IMR-90 (cell line): Measurements from ENCODE around the gene PARD3. TPM values are rescaled to one million over a fixed set of nuclear protein-coding genes. Genes with fewer than 3 reads are reported as not detected.

Experiments used
- ATAC-seq: fragments of 200-7000 bp; cut with Tn5 transposase; 2 replicates; pipeline ENCODE4 v1.9.1; 2020; ENCODE audit warnings: low read depth, mild to moderate bottlenecking, moderate library complexity
- BruUV-seq: library from RNA; stranded (reverse); fragments of 400-500 nt; replicated peaks from 2 replicates; lab custom pipeline; 2021; lab: Mats Ljungman, UMichigan
- CTCF ChIA-PET: fragments of 300-600 bp; formaldehyde crosslinking; extraction: SDS; loops from one replicate; lab custom pipeline; 2021; ENCODE audit warnings: antibody characterized with exemption; lab: Yijun Ruan, JAX
- POLR2A ChIA-PET: fragments of 300-600 bp; sonication (Branson Sonifier 250); formaldehyde crosslinking; loops from one replicate; lab custom pipeline; 2022; ENCODE audit warnings: antibody characterized with exemption; ENCODE audit not compliant: unreplicated experiment; lab: Charles Lee
- DNase-seq: peaks from one replicate; pipeline ENCODE4 v3.0.0; 2013
- H2AFZ ChIP-seq: replicated peaks from 2 replicates; pipeline ENCODE3; 2013; ENCODE audit warnings: low read length, mild to moderate bottlenecking; ENCODE audit not compliant: poor library complexity
- H2AK5ac ChIP-seq: 2 replicates; pipeline ENCODE4 v1.6.1; 2013; ENCODE audit warnings: low read depth, low read length, inconsistent platforms
- H2AK9ac ChIP-seq: replicated peaks from 2 replicates; pipeline ENCODE3; 2013; ENCODE audit warnings: mild to moderate bottlenecking, low read depth, low read length, moderate library complexity; ENCODE audit not compliant: poor library complexity
- H2BK120ac ChIP-seq: 2 replicates; pipeline ENCODE4 v1.6.1; 2013; ENCODE audit warnings: low read depth, low read length, inconsistent platforms
- H2BK15ac ChIP-seq: 3 replicates; pipeline ENCODE4 v1.6.1; 2013; ENCODE audit warnings: low read depth, low read length, inconsistent platforms
- H2BK20ac ChIP-seq: 2 replicates; pipeline ENCODE4 v1.6.1; 2013; ENCODE audit warnings: low read depth, mild to moderate bottlenecking, inconsistent platforms, low read length, moderate library complexity
- H2BK5ac ChIP-seq: 2 replicates; pipeline ENCODE4 v1.6.1; 2013; ENCODE audit warnings: mild to moderate bottlenecking, low read depth, low read length, inconsistent platforms; ENCODE audit not compliant: poor library complexity, severe bottlenecking
- H3K14ac ChIP-seq: replicated peaks from 2 replicates; pipeline ENCODE4 v1.6.1; 2013; ENCODE audit warnings: low read depth, low read length, inconsistent platforms
- H3K18ac ChIP-seq: 2 replicates; pipeline ENCODE4 v1.6.1; 2013; ENCODE audit warnings: low read depth, low read length, control low read depth
- H3K23ac ChIP-seq: 2 replicates; pipeline ENCODE4 v1.6.1; 2013; ENCODE audit warnings: low read depth, low read length, inconsistent platforms
- H3K27ac ChIP-seq: 2 replicates; pipeline ENCODE4 v1.5.1; 2013; ENCODE audit warnings: mild to moderate bottlenecking, control low read depth, low read length; ENCODE audit not compliant: insufficient read depth
- H3K27me3 ChIP-seq: 2 replicates; pipeline ENCODE4 v1.6.1; 2013; ENCODE audit warnings: low read length; ENCODE audit not compliant: control insufficient read depth, insufficient read depth
- H3K36me3 ChIP-seq: 2 replicates; pipeline ENCODE4 v1.6.1; 2013; ENCODE audit warnings: low read length, mixed read lengths; ENCODE audit not compliant: control insufficient read depth, insufficient read depth
- H3K4ac ChIP-seq: 2 replicates; pipeline ENCODE4 v1.6.1; 2013; ENCODE audit warnings: low read depth, low read length, inconsistent platforms
- H3K4me1 ChIP-seq: 2 replicates; pipeline ENCODE4 v1.6.1; 2013; ENCODE audit warnings: low read length, mixed read lengths; ENCODE audit not compliant: control insufficient read depth, insufficient read depth
- H3K4me2 ChIP-seq: 2 replicates; pipeline ENCODE4 v1.6.1; 2013; ENCODE audit warnings: low read depth, mild to moderate bottlenecking, control low read depth, low read length, moderate library complexity
- H3K4me3 ChIP-seq: 2 replicates; pipeline ENCODE4 v1.5.1; 2013; ENCODE audit warnings: low read depth, mild to moderate bottlenecking, control low read depth, low read length, moderate library complexity; ENCODE audit not compliant: insufficient read depth
- H3K56ac ChIP-seq: 2 replicates; pipeline ENCODE4 v1.6.1; 2013; ENCODE audit warnings: low read length, inconsistent platforms; ENCODE audit not compliant: insufficient read depth; ENCODE audit errors: extremely low read depth
- H3K79me1 ChIP-seq, 2 experiments: 2 replicates each; pipeline ENCODE4 v1.6.1; 2013; ENCODE audit warnings: low read length in 2 of 2, inconsistent platforms in 1 of 2, low read depth in 1 of 2
- H3K9ac ChIP-seq: 2 replicates; pipeline ENCODE4 v1.6.1; 2013; ENCODE audit warnings: low read depth, low read length, control low read depth
- H3K9me1 ChIP-seq: 2 replicates; pipeline ENCODE4 v1.6.1; 2013; ENCODE audit warnings: low read length, inconsistent platforms; ENCODE audit not compliant: insufficient read depth
- H3K9me3 ChIP-seq: 2 replicates; pipeline ENCODE4 v1.6.1; 2013; ENCODE audit warnings: low read length; ENCODE audit not compliant: control insufficient read depth, insufficient read depth
- H4K20me1 ChIP-seq: 2 replicates; pipeline ENCODE4 v1.6.1; 2013; ENCODE audit warnings: low read length, inconsistent platforms; ENCODE audit not compliant: insufficient read depth
- H4K5ac ChIP-seq: 2 replicates; pipeline ENCODE4 v1.6.1; 2013; ENCODE audit warnings: mild to moderate bottlenecking, low read depth, low read length, control low read depth
- H4K8ac ChIP-seq, 2 experiments: 2 replicates each; pipeline ENCODE4 v1.6.1; 2013; ENCODE audit warnings: low read depth in 2 of 2, low read length in 2 of 2, control low read depth in 1 of 2, inconsistent platforms in 1 of 2
- H4K91ac ChIP-seq: 2 replicates; pipeline ENCODE4 v1.6.1; 2013; ENCODE audit warnings: low read depth, low read length, inconsistent platforms; ENCODE audit not compliant: insufficient read depth
- BHLHE40 ChIP-seq: fragments of 150-350 bp; IDR thresholded peaks from 2 replicates; pipeline ENCODE4 v1.6.1; 2016; ENCODE audit warnings: mild to moderate bottlenecking, low read depth, low read length
- CEBPB ChIP-seq: IDR thresholded peaks from 2 replicates; pipeline ENCODE4 v1.6.1; 2012; ENCODE audit warnings: low read depth, low read length, improper control_type of control experiment
- CHD1 ChIP-seq: IDR thresholded peaks from 2 replicates; pipeline ENCODE4 v1.6.1; 2012; ENCODE audit warnings: low read depth, low read length, improper control_type of control experiment
- CTCF ChIP-seq: conservative IDR thresholded peaks from 2 replicates; pipeline ENCODE4 v1.5.1; 2012; ENCODE audit warnings: mild to moderate bottlenecking, low read depth, low read length, improper control_type of control experiment
- ELK1 ChIP-seq: fragments of 150-350 bp; IDR thresholded peaks from 2 replicates; pipeline ENCODE4 v1.6.1; 2016; ENCODE audit warnings: low read depth, mild to moderate bottlenecking, low read length, moderate library complexity, borderline replicate concordance
- FOS ChIP-seq: fragments of 150-350 bp; IDR thresholded peaks from 2 replicates; pipeline ENCODE4 v1.6.1; 2016; ENCODE audit warnings: low read depth, low read length
- MAFK ChIP-seq: IDR thresholded peaks from 2 replicates; pipeline ENCODE4 v1.6.1; 2012; ENCODE audit warnings: low read depth, low read length, improper control_type of control experiment
- MAZ ChIP-seq: IDR thresholded peaks from 2 replicates; pipeline ENCODE4 v1.6.1; 2012; ENCODE audit warnings: low read depth, mild to moderate bottlenecking, low read length, improper control_type of control experiment, moderate library complexity, borderline replicate concordance
- MXI1 ChIP-seq: IDR thresholded peaks from 2 replicates; pipeline ENCODE4 v1.6.1; 2012; ENCODE audit warnings: low read depth, mild to moderate bottlenecking, low read length, moderate library complexity, borderline replicate concordance
- NFE2L2 ChIP-seq: fragments of 150-350 bp; IDR thresholded peaks from 2 replicates; pipeline ENCODE4 v1.6.1; 2016; ENCODE audit warnings: low read depth, mild to moderate bottlenecking, low read length
- POLR2A ChIP-seq: IDR thresholded peaks from 2 replicates; pipeline ENCODE4 v1.6.1; 2012; ENCODE audit warnings: mild to moderate bottlenecking, low read depth, low read length
- RAD21 ChIP-seq: IDR thresholded peaks from 2 replicates; pipeline ENCODE4 v1.6.1; 2012; ENCODE audit warnings: low read length, improper control_type of control experiment
- RCOR1 ChIP-seq: IDR thresholded peaks from 2 replicates; pipeline ENCODE4 v1.6.1; 2012; ENCODE audit warnings: mild to moderate bottlenecking, low read length, improper control_type of control experiment; ENCODE audit not compliant: insufficient replicate concordance
- RFX5 ChIP-seq: IDR thresholded peaks from 2 replicates; pipeline ENCODE4 v1.8.0; 2012; ENCODE audit warnings: low read depth, mild to moderate bottlenecking, low read length, moderate library complexity
- SMC3 ChIP-seq: fragments of 150-350 bp; IDR thresholded peaks from 2 replicates; pipeline ENCODE4 v1.6.1; 2016; ENCODE audit warnings: low read depth, mild to moderate bottlenecking, antibody characterized with exemption, low read length, moderate library complexity
- USF2 ChIP-seq: fragments of 150-350 bp; IDR thresholded peaks from 2 replicates; pipeline ENCODE4 v1.6.1; 2017; ENCODE audit warnings: mild to moderate bottlenecking, antibody characterized with exemption, low read length, low read depth
- WGBS, 2 experiments: methylation state at CpG; one replicate each; pipeline versions ENCODE4 v1.1.5 to v1.1.7; 2013; ENCODE audit warnings: missing lambda C conversion rate in 2 of 2; ENCODE audit not compliant: insufficient read length in 1 of 2; ENCODE audit errors: extremely low coverage in 2 of 2; 5-methylcytosine and 5-hydroxymethylcytosine counted together
- dilution Hi-C: fragments of 300-500 bp; cut with HindIII; formaldehyde crosslinking; loops from one replicate; pipeline ENCODE4 v1.14.3; 2018; ENCODE audit warnings: low sequenced_read_pairs; ENCODE audit not compliant: unreplicated experiment
- in situ Hi-C: fragments of 300-500 bp; cut with MboI; formaldehyde crosslinking; loops from 3 replicates; pipeline ENCODE4 v1.14.3; 2019; ENCODE audit warnings: low sequenced_read_pairs, inconsistent platforms, mixed read lengths
- intact Hi-C: fragments of 100-400 bp; cut with micrococcal nuclease; formaldehyde crosslinking; loops from 2 replicates; pipeline ENCODE4 v1.10.0; 2022
- polyA plus RNA-seq, 3 experiments: library from polyadenylated mRNA; depleted of rRNA; stranded (reverse); fragments of >200 nt; gene quantifications; 2 replicates each; pipeline ENCODE4 v1.2.3, GENCODE V29; 2012; ENCODE audit warnings: low replicate concordance in 1 of 3
- total RNA-seq: library from RNA; depleted of rRNA; stranded (reverse); fragments of >200 nt; gene quantifications from 2 replicates; pipeline ENCODE4 v1.2.3, GENCODE V29; 2012

PARD3 gene
- total and polyA plus RNA-seq, 2 of the 4 experiments (the other 2 are of a cell fraction), result 14.6 to 37.5 TPM

GRCh38 chr10:34396663-34397062 lies 418.4 kb downstream of the PARD3 start:
- H2AFZ ChIP-seq, result no peak overlapping the region
- H3K9ac ChIP-seq, result no peak overlapping the region
- no peak overlapping the region for H2BK120ac ChIP-seq
- no peak overlapping the region for H3K4ac ChIP-seq
- no peak overlapping the region for H2AK5ac ChIP-seq
- no peak overlapping the region for H2BK20ac ChIP-seq
- no peaks in the 10 kb centered on the region for H3K79me1 ChIP-seq
- H3K4me2 ChIP-seq, result no peak overlapping the region
- no peak overlapping the region for H2BK5ac ChIP-seq
- ChIA-PET CTCF (no interaction called here), POLR2A (no interaction called here)
- no peak overlapping the region for H4K91ac ChIP-seq
- H3K9me1 ChIP-seq, result no peaks in the 10 kb centered on the region
- H2BK15ac ChIP-seq, result no peak overlapping the region
- intact Hi-C loops (no loop called here), dilution Hi-C loops (no loop called here), in situ Hi-C loops (no loop called here)
- BruUV-seq, result no TSS peak
- no peak overlapping the region for H3K56ac ChIP-seq
- no peak overlapping the region for H4K5ac ChIP-seq
- H4K8ac ChIP-seq, result no peak overlapping the region
- no peak for DNase-seq
- no CpG with 5 or more reads among the region's 2 CpGs for WGBS, 2 experiments
- H3K27ac ChIP-seq, result no peak overlapping the region
- H3K4me1 ChIP-seq, result no peaks in the 10 kb centered on the region
- no peak overlapping the region for H3K18ac ChIP-seq
- no peaks in the 10 kb centered on the region for H3K36me3 ChIP-seq
- TF ChIP-seq CHD1, result no peak
- no peak for TF ChIP-seq CEBPB
- TF ChIP-seq CTCF, result no peak
- TF ChIP-seq USF2, result no peak
- TF ChIP-seq RCOR1, result no peak
- TF ChIP-seq NFE2L2, result no peak
- TF ChIP-seq POLR2A, result no peak
- TF ChIP-seq RAD21, result no peak
- TF ChIP-seq FOS, result no peak
- TF ChIP-seq SMC3, result no peak
- no peak for TF ChIP-seq RFX5
- no peak for TF ChIP-seq BHLHE40
- no peak for TF ChIP-seq ELK1
- no peak for TF ChIP-seq MAFK
- no peak for TF ChIP-seq MXI1
- no peak for TF ChIP-seq MAZ
- ATAC-seq, result no peak
- no peak overlapping the region for H3K23ac ChIP-seq
- no peak overlapping the region for H3K14ac ChIP-seq
- no peak overlapping the region for H2AK9ac ChIP-seq
- H4K20me1 ChIP-seq, result no peaks in the 10 kb centered on the region
- H3K4me3 ChIP-seq, result no peak overlapping the region
- no peaks in the 10 kb centered on the region for H3K27me3 ChIP-seq
- H3K9me3 ChIP-seq, result no peaks in the 10 kb centered on the region
